MV-4-11 (cell line): Measurements from ENCODE around the gene WFIKKN1.

Source experiments
- DNase-seq: peaks from one replicate; lab custom pipeline; 2025; lab: John Stamatoyannopoulos, UW

WFIKKN1 gene

DNA sequence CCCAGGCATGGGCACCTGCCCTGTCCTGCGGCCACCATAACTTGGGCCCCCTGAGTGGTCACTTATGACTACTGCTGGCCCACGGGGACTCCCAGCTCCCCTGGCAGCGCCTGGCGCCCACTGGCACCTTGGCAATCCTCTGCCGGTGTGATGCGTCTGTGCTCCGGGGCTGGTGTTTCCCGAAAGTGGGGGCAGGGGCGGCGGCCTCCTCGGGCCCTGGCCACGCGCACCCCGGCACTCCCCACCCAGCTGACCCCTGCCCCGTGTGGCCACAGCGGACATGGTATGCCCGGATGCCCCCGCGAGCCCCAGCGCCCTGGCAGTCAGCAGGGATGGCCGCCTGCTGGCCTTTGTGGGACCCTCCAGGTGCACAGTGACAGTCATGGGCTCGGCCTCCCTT, 26.7 kb downstream of the WFIKKN1 start:
- no peak for DNase-seq

DNA sequence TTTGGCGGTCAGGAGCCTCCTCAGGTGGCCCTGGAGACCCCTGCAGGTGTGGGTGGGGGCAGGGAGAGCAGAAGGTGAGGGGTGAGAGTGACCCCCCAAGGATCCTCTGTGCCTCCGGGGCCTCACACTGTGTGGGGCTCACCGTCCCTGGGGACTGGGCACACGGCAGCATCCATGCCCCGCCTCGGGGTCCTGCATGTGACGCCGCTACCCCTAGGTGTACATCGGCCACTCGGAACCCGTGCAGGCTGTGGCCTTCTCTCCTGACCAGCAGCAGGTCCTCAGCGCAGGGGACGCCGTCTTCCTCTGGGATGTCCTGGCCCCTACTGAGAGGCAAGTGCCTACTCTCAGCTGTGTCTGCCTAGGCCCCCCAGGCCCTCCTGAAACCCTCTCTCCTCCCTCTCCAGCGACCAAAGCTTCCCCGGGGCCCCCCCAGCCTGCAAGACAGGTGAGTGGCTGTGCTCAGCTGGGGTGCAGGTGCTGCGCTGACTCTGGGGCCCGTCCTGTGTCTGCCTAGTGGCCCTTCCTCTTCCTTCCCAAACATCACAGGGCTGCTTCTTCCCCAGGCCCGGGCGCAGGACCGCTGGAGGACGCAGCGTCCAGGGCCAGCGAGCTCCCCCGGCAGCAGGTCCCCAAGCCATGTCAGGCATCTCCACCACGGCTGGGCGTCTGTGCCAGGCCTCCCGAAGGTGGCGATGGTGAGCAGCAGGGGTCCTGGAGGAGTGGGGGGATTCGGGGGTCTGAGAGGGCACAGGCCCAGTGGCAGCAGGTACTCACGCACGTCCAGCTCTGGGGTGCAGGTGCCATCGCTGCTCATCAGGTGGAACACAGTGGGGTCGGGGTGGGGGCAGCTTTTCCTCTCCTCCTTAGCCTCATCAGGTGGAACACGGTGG, 28.1 kb downstream of the WFIKKN1 start:
- no peak for DNase-seq

DNA sequence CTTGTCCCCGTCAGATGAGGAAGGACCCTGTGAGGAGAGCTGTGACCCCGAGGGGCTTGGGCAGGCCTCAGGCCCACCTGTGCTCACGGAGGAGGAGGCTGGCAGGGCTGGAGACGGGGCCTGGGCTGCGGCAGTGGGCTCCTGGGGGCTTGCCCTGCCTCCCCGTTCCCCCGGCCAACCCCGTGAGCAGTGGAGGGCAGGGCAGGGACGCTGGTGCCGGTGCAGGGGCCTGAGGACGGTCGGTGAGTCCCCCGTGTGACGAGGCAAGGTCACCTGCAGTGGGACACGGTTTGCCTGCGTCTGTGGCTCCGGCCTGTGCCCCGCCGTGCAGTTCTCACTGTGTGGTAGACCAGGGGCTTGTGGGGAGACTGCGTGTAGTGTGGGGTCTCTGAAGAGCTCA, 28.8 kb downstream of the WFIKKN1 start:
- DNase-seq, result no peak

DNA sequence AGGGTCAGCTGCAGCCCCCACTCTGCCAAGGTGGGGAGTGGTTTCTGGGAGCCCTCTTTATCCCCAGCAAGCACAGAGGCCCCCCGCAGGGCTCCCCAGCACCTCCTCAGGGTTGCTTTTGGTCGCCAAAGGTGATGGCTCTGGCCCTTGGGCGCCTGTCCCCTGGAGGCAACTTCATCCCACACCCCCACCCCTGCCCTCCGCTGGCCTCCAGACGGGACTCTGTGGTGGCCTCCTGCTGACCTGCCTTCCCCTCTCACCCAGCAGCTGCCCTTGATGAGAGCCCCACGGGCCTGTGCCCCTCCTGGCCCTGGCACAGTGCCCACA, 29.3 kb downstream of the WFIKKN1 start:
- DNase-seq, result no peak

DNA sequence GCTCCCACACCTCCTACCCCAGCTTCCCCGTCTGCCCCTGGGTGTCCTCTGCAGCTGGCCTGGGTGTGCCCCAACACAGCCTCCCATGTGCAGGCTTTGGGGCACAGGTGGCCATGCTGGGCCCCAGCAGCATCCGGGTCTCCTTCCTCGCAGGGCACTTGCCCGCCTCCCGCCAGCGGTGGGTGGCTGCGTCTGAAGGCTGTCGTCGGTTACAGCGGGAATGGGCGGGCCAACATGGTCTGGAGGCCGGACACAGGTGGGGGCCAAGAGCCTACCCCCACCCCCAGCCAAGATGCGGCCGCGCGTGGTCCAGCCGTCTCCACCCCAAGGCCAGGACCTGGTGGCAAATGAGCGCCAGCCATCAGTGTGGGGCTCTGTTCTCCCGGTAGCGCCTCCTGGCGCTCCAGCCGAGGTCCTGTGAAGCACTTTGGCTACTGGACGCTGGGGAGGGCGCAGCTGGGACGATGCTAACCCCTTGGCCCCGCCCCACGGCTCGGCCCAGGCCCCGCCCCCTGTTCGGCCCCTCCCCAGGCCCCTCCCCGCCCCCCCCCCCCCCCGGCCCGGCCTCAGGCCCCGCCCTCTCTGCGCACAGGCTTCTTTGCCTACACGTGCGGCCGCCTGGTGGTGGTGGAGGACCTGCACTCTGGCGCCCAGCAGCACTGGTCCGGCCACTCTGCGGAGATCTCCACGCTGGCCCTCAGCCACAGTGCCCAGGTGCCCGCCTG, 29.8 kb downstream of the WFIKKN1 start:
- DNase-seq, result peak; percentile 84

DNA sequence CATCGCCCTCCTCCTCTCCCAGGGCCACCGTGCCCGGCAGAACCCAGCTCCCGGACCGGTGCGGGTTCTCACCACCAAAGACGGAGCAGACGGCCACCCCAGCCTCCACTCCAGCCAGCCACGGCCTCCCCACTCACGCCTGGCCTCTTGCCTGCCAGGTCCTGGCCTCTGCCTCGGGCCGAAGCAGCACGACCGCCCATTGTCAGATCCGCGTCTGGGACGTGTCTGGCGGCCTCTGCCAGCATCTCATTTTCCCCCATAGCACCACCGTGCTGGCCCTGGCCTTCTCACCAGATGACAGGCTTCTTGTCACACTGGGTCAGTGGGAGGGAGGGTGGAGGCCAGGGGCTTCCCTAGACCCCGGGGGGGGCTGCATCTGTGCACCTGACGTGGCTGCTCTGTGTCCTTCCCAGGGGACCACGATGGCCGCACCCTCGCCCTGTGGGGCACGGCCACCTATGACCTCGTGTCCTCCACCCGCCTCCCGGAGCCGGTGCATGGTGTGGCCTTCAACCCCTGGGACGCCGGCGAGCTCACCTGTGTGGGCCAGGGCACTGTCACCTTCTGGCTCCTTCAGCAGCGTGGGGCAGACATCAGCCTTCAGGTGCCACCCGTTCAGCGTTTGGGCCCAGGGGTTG, 30.5 kb downstream of the WFIKKN1 start:
- DNase-seq, result no peak

DNA sequence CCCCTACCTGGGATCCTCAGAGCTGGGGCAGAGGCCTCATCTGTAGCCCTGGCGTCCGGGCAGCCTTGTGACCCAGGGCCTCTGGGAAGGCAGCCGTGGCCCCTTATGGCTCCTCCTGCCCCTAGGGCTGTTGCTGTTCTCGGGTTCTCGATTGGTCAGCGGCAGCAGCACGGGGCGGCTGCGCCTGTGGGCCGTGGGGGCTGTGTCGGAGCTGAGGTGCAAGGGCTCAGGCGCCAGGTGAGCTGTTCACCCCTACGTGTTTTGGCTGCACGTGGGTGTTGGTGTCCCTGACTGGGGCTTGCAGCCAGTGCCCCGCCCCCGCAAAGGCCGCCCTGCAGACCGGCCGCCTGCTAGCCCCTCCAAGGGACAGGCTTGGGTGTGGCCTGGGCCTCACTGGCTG, 31.3 kb downstream of the WFIKKN1 start:
- DNase-seq, result no peak

DNA sequence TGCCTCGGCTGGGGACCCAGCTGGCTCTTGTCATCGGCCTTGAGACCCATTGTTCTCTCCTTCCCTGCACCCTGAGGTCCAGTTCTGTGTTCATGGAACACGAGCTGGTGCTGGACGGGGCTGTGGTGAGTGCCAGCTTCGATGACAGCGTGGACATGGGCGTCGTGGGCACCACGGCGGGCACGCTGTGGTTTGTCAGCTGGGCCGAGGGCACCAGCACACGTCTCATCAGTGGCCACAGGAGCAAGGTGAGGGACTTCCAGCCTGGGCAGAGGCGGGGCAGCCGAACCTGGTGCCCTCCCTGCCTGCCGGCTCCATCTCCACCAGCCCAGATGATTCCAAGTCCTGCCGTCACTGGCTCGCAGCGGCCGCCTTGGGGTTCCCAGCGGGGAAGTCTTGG, 31.8 kb downstream of the WFIKKN1 start:
- no peak for DNase-seq

DNA sequence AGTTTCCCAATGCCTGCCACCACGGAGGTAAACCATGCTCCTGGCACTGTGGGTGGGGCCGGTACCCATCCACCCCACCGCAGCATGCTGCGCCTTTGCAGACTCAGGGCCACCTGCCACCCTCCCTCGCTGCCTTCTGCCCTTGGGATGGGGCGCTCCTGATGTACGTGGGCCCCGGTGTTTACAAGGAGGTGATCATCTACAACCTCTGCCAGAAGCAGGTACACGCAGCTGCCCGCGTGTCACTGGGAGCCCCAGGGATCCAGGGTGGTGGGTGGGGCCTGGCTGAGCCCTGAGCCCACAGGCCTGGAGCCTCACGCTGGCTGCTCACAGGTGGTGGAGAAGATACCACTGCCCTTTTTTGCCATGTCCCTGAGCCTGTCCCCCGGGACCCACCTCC, 35.8 kb downstream of the WFIKKN1 start:
- DNase-seq, result no peak

DNA sequence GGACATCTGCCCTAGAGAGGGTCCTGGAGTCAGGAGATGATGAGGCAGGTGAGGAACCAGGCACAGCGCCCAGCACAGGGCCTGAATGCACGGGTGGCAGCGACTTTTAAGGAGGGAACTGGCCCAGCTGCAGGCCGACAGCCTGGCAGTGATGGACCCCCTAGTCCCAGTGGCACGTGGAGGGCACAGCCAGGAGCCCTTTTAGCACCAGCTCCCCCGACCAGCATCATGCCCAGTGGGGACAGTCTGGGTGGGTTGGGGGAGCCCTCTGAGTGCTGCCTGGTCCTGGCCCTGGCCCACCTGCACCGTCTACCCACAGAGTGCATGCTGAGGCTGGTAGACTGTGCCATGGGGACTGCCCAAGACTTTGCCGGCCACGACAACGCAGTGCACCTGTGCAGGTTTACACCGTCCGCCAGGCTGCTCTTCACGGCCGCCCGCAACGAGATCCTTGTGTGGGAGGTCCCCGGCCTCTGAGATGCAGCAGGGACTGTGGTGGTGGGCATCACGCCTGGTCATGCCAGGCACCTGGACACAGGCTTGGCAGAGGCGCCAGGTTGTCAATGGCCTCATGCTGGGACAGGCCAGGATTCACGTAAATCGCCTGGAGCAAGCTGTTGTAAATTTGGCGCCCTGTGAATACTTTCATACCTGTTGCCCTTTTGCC, 36.5 kb downstream of the WFIKKN1 start:
- DNase-seq, result no peak

DNA sequence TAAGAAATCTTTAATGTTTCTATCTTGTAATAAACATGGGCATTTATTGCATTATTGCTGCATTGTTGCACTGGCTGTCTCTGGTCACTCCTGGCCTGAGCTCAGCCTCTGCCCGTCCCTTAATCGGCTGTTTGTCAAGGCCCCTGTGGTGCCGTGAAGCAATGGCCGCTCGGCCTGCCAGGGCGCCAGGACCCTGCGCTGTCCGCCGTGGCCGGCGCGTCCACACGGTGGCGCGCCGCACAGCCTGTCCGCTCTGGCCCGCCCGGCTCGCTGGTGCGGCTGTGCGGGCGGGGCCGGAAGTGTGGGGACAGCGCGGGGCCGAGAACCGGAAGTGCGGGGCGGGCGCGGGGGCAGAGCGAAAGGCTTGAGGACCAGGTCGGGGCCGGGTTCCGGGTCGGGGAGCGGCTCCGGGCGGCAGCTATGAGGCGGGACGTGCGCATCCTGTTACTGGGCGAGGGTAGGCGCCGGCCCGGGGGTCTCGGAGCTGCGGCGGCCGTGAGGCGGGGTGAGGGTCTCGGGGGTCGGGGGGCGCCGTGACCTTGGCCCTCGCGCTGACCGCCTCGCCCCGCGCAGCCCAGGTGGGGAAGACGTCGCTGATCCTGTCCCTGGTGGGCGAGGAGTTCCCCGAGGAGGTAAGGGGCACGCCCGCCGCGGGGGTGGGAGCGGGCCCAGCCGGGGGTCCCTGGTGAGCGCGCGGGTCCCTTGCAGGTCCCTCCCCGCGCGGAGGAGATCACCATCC, 37.2 kb downstream of the WFIKKN1 start, which contains the start of gene RHOT2:
Gene RHOT2, plus strand, starts transcription at position 353 of the 739 bp plus-strand sequence. Its CDS starts 68 bp downstream, at position 421.
- DNase-seq, result peak; percentile 82

DNA sequence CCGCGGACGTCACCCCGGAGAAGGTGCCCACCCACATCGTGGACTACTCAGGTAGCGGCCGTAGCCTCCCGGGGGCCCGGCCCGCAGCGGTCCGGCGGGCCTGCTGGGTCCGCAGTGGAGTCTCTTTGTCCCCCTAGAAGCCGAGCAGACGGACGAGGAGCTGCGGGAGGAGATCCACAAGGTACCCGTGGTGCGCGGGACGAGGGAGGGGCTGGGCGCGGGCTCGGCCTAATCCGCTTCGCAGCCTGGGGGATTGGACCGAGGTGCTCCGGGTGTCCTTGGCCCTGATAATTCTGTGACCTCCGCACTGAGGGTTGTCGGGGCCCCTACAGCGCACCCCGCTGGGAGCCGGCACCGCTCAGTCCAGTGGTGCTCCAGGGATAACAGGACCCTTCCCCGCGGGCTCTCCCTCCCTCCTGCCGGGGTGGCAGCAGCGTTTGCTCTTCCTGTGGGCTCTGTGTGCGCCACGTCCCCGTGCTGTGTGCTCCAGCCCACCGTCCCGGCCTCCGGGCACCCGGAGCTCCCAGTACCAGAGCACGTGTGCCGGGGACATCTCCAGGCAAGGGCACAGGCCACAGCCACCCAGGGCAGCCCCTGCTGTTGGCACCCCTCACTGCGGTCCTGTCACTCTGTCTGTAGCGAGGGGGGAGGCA, 37.9 kb downstream of the WFIKKN1 start:
- no peak for DNase-seq

DNA sequence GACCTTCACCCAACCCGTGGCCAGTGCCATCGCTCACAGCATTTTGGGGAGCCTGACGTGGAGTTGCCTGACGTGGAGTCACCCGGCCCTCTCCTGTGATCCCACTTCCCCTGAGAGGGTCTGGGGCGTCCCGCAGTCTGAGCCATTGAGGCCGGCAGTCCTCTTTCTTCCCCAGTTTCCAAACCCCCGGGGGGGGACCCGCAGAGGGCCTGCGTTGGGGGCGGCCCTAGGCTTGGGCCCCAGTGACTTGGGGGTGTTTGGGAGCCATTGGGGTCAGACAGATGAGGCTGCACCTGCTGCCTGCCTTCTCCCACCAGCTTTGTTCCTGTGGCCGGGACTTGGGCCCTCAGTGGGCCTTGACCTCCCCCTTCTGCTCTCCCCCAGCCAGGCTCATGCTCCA, 38.9 kb downstream of the WFIKKN1 start:
- DNase-seq, result no peak

DNA sequence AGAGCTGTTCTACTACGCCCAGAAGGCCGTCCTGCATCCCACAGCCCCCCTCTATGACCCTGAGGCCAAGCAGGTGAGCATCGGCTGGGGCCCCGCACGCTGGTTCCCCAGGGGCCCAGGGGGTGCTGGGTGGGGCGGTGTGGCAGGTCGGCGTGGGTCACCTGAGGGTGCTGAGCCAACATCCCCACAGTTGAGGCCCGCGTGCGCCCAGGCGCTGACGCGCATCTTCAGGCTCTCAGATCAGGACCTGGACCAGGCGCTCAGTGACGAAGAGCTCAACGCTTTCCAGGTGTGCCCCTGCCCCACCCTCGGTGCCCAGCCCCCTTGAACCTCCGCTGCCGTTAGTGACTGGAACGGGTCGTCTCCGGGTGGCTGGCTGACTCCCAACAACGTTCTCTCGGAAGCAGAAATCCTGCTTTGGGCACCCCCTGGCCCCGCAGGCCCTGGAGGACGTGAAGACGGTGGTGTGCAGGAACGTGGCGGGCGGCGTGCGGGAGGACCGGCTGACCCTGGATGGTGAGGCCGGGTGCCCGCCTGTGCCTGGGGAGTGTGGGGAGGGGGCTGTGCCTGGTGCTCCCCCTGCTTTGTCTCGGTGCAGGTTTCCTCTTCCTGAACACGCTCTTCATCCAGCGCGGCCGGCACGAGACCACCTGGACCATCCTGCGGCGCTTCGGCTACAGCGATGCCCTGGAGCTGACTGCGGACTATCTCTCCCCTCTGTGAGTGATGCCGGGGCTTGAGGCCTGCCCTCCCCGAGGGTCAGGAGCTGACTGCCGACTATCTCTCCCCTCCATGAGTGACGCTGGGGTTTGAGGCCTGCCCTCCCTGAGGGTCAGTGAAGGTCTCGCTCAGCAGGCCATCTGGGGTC, 39.9 kb downstream of the WFIKKN1 start:
- DNase-seq, result no peak

DNA sequence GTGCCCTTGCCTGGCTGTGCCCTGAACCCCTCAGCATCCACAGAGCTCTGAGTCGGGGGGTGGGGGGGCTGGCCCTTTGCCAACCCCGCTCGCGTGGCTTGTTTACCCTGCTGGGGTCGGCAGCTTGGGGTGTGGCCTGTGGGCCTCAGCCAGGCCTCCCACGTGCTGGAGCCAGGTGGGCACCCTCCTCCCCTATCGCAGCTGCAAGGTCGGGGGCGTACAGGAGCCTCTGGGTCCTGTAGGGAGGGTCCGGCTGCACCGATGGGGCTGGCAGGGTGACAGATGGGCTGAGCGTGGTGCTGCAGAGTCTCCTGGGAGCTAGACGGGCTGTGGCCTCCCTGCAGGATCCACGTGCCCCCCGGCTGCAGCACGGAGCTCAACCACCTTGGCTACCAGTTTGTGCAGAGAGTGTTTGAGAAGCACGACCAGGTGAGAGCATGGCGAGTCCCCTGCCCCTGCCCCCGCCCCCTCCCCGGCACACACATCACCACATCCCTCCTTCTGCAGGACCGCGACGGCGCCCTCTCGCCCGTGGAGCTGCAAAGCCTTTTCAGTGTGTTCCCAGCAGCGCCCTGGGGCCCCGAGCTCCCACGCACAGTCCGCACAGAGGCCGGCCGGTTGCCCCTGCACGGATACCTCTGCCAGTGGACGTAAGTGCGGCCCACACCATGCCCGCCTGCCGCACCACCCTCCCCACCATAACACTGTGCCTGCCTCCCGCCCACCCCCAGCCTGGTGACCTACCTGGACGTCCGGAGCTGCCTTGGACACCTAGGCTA, 40.8 kb downstream of the WFIKKN1 start:
- no peak for DNase-seq

DNA sequence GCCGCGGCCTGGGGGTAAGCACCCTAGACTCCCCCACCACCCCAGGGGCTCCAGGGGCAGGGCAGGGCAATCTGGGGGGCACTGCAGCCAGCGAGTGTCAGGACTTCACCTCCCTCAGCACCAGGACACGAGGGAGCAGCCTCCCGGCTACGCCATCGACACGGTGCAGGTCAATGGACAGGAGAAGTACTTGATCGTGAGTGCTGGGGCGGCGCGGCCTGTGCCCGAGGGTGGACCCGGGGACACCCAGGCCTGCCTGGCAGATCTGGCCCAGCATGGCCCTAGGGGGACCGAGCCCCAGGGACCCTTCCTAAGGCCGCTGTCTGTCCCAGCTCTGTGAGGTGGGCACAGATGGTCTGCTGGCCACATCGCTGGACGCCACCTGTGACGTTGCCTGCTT, 41.6 kb downstream of the WFIKKN1 start:
- no peak for DNase-seq

DNA sequence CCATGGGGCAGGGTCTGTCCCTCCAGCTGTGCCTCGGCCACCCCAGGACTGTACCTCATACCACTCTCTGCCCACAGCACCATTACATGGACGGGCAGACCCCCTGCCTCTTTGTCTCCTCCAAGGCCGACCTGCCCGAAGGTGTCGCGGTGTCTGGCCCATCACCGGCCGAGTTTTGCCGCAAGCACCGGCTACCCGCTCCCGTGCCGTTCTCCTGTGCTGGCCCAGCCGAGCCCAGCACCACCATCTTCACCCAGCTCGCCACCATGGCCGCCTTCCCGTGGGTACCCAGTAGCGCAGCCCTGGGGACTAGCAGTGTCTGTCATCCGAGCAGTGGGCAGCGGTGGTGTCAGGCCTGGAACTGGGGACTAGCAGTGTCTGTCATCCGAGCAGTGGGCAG, 42.1 kb downstream of the WFIKKN1 start:
- DNase-seq, result no peak

DNA sequence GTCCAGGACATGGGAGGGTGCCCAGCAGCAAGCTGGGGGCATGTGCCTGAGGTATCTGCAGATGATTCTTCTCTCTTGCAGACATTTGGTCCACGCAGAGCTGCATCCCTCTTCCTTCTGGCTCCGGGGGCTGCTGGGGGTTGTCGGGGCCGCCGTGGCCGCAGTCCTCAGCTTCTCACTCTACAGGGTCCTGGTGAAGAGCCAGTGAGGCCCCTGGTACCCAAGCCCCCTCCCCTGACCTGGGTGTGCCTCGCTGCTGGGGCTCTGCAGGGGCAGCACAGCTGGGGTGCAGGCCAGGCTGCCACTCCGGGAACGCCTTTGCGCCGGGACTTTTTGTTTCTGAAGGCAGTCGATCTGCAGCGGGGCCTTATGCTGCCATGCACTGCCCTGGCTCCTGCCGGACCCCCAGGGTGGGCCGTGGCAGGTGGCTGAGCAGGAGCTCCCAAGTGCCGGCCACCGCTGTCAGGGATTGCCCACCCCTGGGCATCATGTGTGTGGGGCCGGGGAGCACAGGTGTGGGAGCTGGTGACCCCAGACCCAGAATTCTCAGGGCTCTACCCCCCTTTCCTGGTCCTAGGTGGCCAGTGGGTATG, 42.7 kb downstream of the WFIKKN1 start:
- no peak for DNase-seq
